NCI-H1105 treated with DMSO at 0.1 percent for 48 hours (cell line): ENCODE data around the gene CACNG6.
A peak's percentile ranks its signal among the peaks of the same experiment; 100 is the strongest.
"Not testable (repeated sequence)": the region's sequence is repeated elsewhere in the genome, so short reads cannot be mapped to it uniquely, and the experiment has no call there.

Source experiments
- DNase-seq: peaks from one replicate; lab custom pipeline; 2025; lab: John Stamatoyannopoulos, UW

Gene CACNG6

DNA sequence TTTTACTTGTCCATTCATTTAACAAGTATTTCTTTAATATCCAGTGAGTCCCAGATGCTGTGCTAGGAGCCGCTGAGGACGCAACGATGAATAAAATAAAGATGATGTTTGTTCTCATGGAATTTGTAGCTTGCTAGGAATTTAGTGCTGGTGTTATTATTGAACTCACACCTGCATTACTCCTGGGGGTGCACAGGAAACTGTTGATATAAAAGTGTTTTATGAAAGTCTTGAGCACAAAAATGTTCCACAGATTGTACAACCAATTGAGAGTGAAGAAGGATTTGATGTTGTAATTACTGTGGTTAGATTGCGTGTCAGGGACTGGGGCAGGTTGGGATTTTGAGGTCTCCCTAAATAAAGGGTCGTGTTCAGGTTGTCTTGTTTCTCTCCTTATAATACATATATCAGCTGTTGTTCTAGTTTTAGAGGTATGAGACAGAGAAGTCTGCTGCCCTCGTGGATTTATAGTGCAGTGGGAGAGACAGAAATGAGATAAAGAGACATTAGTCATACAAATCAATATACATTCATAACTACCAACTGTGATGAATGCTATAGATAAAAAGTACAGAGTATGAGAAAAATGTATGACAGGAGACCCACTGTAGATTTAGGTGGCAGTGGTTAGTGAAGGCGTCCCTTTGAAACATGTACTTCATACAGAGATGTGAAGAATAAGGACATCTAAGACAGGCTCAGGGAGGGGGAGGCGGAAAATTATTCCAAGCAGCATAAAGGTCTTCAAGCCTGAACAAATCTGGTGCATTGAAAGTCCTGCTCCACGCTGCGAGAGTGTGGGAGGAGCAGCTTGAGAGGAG lies 11.3 kb downstream of the CACNG6 start:
- no peak for DNase-seq

DNA sequence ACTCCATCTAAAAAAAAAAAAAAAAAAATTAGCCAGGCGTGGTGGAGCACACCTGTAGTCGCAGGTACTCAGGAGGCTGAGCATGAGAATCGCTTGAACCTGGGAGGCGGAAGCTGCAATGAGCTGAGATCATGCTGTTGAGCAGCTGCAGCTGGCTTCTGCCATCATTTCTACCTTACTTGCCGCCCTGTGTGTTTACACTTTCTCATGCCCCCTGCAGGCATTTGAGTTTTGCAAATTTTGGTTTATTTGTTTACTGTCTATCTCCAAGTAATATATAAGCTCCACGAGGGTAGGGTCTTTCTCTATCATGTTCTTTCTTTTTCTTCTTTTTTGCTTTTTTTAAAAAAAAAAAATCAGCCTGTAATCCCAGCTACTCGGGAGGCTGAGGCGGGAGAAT lies 18.0 kb downstream of the CACNG6 start:
- no peak for DNase-seq

DNA sequence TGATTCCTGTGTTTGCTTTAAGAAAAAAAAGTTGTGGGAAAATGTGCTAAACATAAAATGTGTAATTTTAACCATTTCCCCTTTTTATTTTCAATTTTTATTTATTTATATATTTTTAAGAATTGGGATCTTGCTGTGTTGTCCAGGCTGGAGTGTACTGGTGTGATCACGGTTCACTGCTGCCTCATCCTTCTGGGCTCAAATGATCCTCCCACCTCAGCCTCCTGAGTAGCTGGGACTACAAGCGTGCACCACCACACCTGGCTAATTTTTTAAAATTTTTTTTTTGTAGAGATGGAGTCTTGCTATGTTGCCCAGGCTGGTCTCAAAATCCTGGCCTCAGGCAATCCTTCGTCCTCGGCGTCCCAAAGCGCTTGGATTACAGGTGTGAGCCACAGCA lies 19.0 kb downstream of the CACNG6 start:
- DNase-seq, result no peak

DNA sequence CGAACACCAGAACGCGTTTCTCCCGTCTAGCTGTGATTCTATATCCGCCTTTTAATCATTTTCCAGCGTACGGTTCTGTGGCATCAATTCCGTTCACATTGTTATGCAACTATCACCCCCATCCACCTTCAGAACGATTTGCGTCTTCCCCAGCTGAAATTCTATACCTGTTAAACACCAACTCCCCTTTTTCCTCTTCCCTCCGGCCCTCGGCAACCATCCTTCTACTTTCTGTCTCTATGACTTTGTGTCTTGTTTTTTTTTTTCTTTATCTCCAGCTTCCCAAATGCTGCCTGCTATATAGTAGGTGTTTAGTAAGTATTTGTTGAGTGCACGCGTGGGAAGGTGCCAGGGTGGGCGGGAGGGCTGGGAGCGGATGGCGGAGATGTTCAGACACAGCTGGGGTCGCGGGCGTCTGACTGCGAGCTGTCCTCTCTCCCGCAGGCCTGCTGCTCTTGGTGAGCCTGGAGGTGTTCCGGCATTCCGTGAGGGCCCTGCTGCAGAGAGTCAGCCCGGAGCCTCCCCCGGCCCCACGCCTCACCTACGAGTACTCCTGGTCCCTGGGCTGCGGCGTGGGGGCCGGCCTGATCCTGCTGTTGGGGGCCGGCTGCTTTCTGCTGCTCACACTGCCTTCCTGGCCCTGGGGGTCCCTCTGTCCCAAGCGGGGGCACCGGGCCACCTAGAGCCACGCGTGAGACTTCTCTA lies 20.2 kb downstream of the CACNG6 start:
- no peak for DNase-seq

DNA sequence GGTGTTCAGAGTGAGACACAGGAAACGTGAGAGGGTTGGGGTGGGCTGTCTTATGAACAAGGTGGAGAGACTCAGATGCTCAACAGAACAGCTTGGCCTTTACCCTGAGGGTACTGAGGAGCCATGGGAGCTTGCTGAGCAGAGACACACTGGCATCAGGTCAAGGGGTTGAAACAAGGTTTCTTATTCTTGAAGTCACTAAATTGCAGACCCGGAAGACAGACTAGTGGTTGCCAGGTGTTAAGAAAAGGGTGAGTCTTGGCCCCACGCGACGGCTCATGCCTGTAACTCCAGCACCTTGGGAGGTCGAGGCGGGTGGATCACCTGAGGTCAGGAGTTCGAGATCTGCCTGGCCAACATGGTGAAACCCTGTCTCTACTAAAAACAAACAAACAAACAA lies 22.4 kb downstream of the CACNG6 start:
- no peak for DNase-seq

DNA sequence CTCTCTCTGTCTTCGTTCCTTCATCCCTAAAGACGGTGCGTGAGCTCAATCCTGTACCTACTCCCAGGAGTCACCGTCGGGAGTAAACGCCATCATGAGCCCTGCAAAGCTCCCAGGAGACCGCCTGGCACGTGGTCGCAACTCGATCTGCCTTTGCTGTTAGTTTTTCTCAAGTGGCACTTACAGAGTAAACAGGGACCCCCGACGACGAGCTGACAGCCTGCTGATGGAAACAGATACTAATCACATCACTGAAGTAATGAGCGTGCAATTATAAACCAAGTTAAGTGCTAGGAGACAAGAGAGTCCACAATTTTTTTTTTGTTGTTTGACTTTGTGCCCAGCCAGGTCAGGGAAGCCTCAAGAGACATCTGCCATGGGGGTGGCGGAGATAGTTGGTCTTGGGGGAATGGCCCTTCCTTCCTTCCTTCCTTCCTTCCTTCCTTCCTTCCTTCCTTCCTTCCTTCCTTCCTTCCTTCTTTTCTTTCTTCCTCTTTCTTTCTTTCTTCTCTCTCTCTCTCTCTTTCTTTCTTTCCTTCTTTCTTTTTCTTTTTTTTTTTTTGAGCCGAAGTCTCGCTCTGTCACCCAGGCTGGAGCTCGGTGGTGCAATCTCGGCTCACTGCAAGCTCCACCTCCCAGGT lies 23.6 kb downstream of the CACNG6 start:
- DNase-seq, result peak; percentile 66

DNA sequence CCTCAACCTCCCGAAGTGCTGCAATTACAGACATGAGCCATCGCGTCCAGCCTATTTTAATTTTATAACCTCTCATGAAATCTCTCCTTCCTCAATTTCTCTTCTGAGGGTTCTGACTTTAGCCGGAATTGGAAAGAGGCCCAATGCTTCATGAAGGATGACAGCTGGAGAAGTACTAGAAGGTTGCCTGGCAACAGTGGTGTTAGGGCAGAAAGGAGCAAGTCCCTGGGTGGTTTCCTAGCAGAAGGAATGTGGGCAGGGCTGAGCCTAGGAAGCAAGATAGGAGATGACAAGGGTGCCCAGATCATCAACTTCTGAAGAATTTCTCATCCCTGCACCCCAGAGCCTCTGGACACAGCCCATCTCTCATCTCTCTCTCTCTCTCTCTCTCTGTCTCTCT lies 25.8 kb downstream of the CACNG6 start:
- no peak for DNase-seq

DNA sequence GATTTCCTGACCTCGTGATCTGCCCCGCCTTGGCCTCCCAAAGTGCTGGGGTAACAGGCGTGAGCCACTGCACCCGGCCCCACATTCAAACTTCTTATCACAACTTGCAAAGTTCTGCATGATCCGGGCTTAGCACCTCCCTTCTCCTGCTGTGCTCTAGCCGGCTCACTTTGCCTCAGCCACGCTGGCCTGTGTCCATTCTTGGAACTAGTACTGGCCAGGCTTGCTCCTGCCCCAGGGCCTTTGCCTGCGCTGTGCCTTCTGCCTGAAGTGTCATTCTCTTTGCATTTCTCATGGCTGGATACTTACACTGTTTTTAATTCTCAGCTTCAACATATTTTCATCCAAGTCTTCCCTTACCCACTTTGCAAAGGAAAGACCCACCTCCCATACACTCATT lies 29.9 kb downstream of the CACNG6 start:
- DNase-seq, result no peak

DNA sequence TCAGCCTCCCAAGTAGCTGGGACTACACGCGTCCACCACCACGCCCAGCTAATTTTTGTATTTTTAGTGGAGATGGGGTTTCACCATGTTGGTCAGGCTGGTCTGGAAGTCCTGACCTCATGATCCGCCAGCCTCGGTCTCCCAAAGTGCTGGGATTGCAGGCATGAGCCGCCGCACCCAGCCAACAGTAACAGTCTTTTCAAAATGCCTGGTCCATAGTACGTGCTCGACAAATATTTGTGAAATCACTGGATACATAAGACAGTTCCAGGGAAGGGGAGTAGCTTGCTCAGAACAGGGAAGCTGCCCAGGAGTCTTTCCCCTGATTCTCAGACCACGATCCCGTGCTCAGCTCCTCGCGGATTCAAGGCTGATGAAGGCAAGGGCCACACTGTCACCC lies 30.5 kb downstream of the CACNG6 start:
- no peak for DNase-seq

DNA sequence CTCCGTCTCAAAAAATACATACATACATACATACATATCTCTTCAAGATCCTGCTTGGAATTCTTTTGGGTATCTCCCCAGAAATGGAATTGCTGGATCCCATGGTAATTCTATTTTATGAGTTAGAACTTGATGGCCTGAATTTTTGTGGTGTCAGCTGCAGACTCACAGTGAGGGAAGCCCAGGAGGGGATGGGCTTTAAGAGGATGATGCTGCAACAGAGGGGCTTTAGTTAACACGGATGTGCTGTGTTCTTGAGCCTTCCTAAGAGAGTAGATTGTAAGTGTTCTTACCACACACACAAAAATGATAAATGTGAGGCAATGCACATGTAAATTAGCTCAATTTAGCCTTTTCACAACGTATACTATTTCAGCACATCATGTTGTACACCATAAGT lies 31.8 kb downstream of the CACNG6 start:
- no peak for DNase-seq

DNA sequence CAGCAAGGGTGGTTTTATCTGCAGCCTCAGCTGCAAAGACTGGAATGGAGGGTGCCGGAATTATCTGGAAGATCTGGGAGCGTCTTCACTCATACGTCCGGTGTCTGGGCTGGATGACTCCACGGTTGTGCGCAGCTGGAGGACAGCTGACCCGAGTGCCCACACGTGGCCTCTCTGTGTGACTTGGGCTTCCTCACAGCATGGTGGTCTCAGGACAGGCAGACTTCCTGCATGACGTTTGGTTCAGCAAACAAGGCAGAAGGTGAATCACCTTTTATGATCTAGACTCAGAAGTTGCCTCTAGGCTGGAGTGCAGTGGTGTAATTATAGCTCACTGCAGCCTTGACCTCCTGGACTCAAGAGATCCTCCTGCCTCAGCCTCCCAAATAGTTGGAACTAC lies 33.2 kb downstream of the CACNG6 start:
- no peak for DNase-seq

DNA sequence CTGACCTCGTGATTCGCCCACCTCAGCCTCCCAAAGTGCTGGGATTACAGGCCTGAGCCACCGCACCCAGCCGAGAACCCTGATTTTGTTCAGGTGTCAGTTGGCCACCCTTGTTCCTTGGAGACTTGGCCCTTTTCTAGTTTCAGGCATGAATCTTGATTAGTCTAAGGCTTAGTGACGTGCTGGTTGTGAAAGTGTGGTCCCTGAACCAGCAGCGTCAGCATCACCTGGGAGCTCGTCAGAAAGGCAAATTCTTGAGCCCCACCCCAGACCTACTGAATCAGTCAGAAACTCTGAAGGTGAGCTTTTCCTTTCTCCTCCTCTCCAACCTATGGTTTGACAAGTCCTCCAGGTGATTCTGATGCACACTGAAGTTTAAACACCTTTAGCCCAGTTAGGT lies 35.2 kb downstream of the CACNG6 start:
- DNase-seq, result no peak

DNA sequence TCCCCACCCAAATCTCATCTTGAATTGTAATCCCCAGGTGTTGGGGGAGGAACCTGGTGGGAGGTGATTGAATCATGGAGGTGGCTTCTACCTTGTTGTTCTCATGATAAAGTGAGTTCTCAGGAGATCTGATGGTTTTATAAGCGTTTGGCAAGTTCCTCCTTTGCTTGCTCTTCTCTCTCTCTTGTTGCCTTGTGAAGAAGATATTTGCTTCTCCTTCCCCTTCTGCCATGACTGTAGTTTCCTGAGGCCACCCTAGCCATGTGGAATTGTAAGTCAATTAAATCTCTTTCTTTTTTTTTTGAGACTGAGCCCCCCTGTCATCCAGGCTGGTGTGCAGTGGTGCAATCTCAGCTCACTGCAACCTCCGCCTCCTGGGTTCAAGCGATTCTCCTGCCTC lies 37.9 kb downstream of the CACNG6 start:
- no peak for DNase-seq

DNA sequence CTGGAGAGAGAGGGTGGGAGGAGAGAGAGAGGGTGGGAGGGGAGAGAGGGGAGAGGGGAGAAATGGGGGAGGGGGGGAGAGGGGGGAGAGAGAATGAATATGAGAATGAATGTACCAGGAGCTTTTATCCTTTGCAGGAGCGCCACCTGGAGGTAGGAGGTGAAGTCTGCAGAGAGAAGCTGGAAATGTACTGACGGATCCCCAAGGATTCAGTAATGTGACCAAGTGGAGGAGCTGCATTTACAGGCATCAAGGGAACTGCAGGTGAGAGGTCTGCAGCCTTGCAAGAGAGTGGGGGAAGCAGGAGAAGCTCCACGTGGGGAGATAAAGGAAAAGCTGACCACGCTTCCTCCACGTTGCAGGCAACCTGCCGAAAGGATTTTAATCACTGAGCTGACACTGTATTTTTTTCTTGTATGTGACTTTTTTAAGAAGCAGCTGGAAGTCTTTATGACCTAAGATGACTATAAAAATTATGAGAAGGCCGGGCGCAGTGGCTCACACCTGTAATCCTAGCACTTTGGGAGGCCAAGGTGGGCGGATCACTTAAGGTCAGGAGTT lies 38.6 kb downstream of the CACNG6 start:
- DNase-seq, result peak; percentile 22

DNA sequence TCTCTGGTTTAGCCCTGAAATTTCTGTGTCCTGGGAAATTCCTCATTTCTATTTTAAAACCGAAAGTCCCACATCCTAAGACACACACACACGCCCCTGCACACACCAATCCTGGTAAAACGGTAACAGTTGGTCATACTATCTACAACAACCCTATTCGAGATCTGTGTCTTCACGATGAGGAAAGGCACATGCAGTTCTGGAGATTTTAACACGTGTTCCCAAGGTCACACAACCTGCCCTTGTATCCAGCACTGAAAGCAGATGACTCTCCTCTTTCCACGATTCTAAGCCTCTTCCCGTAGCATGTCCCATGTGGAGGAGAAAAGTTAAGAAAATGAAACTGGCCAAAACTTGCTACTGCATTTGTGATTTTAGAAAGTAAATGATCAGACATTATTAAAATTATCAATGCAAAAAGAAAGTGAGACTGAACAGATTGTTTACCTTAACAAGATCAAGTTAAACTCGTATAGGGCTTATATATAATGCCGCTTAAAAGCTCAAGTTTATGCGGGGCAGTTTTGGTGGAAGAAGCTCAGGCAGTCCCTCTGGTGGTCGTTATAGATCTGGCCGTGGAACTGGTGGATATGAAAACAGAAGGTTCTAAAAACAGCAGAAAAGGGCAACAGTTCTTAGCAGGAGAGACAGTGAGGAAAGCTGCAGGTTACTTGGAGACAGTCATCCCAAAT lies 39.6 kb downstream of the CACNG6 start:
- DNase-seq, result no peak

DNA sequence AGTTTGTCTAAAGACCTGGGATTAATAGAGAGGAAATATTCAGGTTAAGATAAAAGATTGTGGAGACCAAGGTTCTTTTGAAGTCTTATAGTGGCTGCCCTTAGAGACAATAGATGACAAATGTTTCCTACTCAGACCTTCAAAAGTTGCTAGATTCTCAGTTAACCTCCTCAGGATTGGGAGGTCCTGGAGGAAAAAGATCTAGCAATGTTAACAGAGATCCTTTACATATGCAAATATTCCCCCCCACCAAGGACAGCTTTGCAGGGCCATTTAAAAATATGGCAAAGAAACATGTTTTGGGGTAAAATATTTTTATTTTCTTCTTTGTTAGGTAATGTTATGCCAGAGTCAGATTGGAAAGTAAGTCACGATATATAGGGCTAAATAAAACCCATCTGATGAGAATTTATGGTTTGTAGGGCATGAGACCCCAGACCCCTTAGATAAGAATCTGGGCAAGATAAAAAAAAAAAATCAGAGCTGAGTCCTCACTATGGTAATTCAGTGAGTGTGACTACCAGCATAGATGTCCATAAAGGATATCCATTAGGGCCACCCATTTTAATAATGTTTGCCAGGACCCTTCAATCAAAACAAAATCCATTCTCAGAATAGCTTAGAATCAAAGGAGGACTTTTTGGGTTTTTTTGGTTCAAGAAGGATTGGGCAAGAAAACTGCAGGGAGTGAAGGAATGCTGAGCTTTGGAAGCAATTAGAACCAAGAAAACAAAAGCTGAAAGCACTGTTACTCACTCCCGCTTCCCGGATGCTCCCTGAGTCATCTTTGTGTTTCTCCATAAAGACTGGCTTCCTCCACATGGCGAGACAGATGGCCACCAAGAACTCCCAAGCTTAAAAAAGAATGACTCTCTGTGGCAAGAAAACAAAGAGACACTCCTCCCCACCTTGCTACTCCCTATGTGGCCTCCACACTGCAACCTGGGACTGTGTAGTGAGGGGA lies 44.1 kb downstream of the CACNG6 start:
- DNase-seq, result no peak

DNA sequence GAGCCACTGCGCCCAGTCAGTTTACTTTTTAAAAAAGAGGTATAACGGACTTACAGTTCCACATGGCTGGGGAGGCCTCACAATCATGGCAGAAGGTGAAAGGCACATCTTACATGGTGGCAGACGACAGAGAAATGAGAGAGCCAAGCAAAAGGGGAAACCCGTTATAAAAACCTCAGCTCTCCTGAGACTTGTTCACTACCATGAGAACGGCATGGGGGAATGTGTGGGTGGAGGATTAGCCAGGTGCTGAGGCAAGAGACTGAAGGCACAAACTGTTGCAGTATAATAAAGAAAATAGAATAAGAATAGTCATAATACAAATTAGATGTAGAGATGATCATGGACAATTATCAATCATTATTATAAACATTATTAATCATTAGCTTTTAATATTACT lies 45.1 kb downstream of the CACNG6 start:
- not testable (repeated sequence) for DNase-seq

DNA sequence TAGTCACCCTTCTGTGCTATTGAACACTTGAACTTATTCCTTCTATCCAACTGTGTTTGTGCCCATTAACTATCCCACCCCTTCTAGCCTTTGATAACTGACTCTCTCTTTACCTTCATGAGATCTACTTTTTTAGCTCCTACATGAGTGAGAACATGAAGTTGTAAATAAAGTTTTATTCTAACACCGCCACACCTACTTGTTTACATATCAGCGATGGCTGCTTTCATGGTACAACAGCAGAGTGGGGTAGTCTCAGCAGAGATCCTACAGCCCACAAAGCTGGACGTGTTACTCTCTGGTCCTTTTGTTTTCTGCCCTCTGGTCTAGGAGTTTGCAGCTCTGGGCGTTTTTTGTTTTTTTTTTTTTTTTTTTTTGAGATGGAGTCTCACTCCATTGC lies 48.6 kb downstream of the CACNG6 start:
- no peak for DNase-seq

DNA sequence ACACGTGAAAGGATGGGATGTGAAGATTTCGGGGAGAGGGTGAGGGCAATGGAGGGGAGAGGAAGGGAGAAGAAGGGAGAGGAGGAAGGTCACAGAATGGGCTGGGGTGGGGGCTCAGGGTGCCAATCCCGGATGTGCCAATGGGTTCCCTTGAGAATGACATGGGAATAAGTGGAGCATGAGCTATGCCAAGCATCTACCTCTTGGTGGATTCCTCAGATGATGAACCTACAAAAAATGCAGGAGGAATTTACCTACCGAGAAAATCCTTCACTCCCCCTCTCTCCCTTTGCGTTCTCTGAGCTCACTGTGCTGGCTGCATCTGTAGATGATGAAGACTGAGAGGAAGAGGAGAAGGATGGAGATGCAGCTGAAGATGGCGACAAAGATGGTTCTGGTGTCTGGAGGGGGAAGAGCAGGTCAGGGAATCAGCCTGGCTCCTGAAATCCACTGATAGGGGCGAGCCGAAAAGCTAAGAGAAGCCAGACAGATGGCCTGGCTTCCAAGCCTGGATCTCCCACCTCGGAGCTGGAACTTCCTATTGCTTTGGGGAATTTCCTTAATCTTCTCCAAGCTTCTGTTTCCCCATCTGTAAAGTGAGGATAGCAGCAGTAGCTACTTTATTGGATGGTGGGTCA lies 50.7 kb downstream of the CACNG6 start:
- DNase-seq, result no peak

DNA sequence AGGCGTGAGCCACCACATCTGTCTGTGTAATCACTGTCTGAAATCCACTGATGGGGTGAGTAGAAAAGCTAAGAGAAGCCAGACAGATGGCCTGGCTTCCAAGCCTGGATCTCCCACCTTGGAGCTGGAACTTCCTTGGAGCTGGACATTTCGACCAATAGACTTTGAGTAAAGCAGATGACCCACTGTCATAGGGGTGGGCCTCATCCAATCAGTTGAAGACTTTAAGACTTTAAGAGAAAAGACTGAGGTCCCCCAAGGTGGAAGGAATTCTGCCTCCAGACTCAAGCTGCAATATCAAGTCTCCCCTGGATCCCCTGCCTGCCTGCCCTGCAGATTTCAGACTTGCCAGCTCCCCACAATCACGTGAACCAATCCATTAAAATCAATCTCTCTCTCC lies 51.6 kb downstream of the CACNG6 start:
- no peak for DNase-seq

DNA sequence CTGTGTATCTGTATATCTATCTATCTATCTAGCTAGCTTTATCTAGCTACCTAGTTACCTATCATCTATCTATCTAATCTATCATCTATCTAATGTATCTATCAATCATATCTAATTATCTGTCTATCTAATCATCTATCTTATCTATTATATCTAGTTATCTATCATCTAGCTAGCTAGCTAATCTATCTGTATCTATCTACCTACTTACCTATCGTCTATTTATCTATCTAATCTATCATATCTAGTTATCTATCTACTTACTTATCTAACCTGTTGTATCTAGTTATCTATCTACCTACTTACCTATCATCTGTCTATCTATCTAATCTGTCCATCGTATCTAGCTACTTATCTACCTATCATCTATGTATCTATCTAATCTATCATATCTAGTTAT lies 54.3 kb downstream of the CACNG6 start:
- DNase-seq, result no peak
